OCI-LY7 (cell line): ENCODE results near the gene CALM3. TPM values are rescaled to one million over a fixed set of nuclear protein-coding genes. Genes with fewer than 3 reads are reported as not detected.
A peak's percentile ranks its signal among the peaks of the same experiment; 100 is the strongest.

Experiments
- BruUV-seq: library from RNA; stranded (reverse); fragments of 400-500 nt; replicated peaks from 2 replicates; lab custom pipeline; 2021; lab: Mats Ljungman, UMichigan
- CTCF ChIA-PET: fragments of 300-600 bp; sonication (Branson Sonifier 250); formaldehyde crosslinking; loops from one replicate; lab custom pipeline; 2022; ENCODE audit warnings: antibody characterized with exemption; ENCODE audit not compliant: unreplicated experiment; lab: Charles Lee
- POLR2A ChIA-PET: fragments of 300-600 bp; sonication (Branson Sonifier 250); formaldehyde crosslinking; loops from one replicate; lab custom pipeline; 2022; ENCODE audit warnings: antibody characterized with exemption; lab: Charles Lee
- DNase-seq: peaks from one replicate; pipeline ENCODE4 v3.0.0-alpha.2; 2015; ENCODE audit warnings: low spot score
- H2AFZ ChIP-seq: fragments of 200-600 bp; sonication (generic), shearing (Covaris generic); 2 replicates; pipeline ENCODE4 v1.6.1; 2014; ENCODE audit warnings: mild to moderate bottlenecking, antibody characterized with exemption, low read length, moderate library complexity
- H3K27ac ChIP-seq: fragments of 200-600 bp; sonication (generic); 2 replicates; pipeline ENCODE4 v1.5.1; 2014; ENCODE audit warnings: mixed run types, low read depth, mild to moderate bottlenecking, moderate library complexity, low read length, inconsistent platforms; ENCODE audit not compliant: poor library complexity, severe bottlenecking
- H3K36me3 ChIP-seq: fragments of 200-600 bp; sonication (generic); 2 replicates; pipeline ENCODE4 v1.6.1; 2014; ENCODE audit warnings: mild to moderate bottlenecking, antibody characterized with exemption, low read length, moderate library complexity, mixed read lengths; ENCODE audit not compliant: insufficient read depth
- H3K4me1 ChIP-seq: fragments of 200-600 bp; sonication (generic); 2 replicates; pipeline ENCODE4 v1.5.1; 2014; ENCODE audit warnings: mild to moderate bottlenecking, low read length; ENCODE audit not compliant: insufficient read depth, poor library complexity, severe bottlenecking
- H3K4me2 ChIP-seq: fragments of 200-600 bp; sonication (generic); 2 replicates; pipeline ENCODE4 v1.6.1; 2014; ENCODE audit warnings: mild to moderate bottlenecking, low read length
- H3K4me3 ChIP-seq: fragments of 200-600 bp; sonication (generic); 2 replicates; pipeline ENCODE4 v1.5.1; 2014; ENCODE audit warnings: mild to moderate bottlenecking, low read depth, low read length; ENCODE audit not compliant: poor library complexity, severe bottlenecking
- H3K79me2 ChIP-seq: fragments of 200-600 bp; sonication (generic); 2 replicates; pipeline ENCODE4 v1.6.1; 2016; ENCODE audit warnings: low read depth, mild to moderate bottlenecking, low read length, moderate library complexity, mixed read lengths; ENCODE audit not compliant: insufficient read depth
- H3K9me2 ChIP-seq: fragments of 200-600 bp; sonication (generic); 2 replicates; pipeline ENCODE4 v1.6.1; 2016; ENCODE audit warnings: mild to moderate bottlenecking, low read length, mixed read lengths; ENCODE audit not compliant: insufficient read depth
- H3K9me3 ChIP-seq: fragments of 200-600 bp; sonication (generic); 2 replicates; pipeline ENCODE4 v1.6.1; 2014; ENCODE audit warnings: mild to moderate bottlenecking, mixed run types, low read length, mixed read lengths
- H4K20me1 ChIP-seq: fragments of 200-600 bp; sonication (generic); 2 replicates; pipeline ENCODE4 v1.6.1; 2014; ENCODE audit warnings: mild to moderate bottlenecking, antibody characterized with exemption, low read length, moderate library complexity, mixed read lengths; ENCODE audit not compliant: insufficient read depth
- EZH2phosphoT487 ChIP-seq: fragments of 200-600 bp; sonication (generic); IDR thresholded peaks from 2 replicates; pipeline ENCODE4 v1.6.1; 2018; ENCODE audit warnings: low read depth, borderline replicate concordance, mild to moderate bottlenecking, mixed run types, antibody characterized with exemption, low read length, moderate library complexity, mixed read lengths
- intact Hi-C: fragments of 100-400 bp; cut with micrococcal nuclease; formaldehyde crosslinking; loops from one replicate; pipeline ENCODE4 v1.10.0; 2022; ENCODE audit not compliant: unreplicated experiment
- total RNA-seq, 2 experiments: library from RNA; depleted of rRNA in 1 of 2; stranded (reverse); fragments of >200 nt in 1 of 2; shearing (Covaris generic) in 1 of 2; gene quantifications; 2 replicates each; pipeline ENCODE4 v1.2.3, GENCODE V29; 2014 to 2022
- TF ChIP-seq, protein P1 (sequence below): fragments of 200-600 bp; sonication (generic); conservative IDR thresholded peaks from 2 replicates; pipeline ENCODE4 v1.5.1; 2014; ENCODE audit warnings: mild to moderate bottlenecking, antibody characterized with exemption, low read length, moderate library complexity, mixed read lengths

The CALM3 gene
- total RNA-seq, 2 experiments from 2014 or later = 175 to 198 TPM

DNA sequence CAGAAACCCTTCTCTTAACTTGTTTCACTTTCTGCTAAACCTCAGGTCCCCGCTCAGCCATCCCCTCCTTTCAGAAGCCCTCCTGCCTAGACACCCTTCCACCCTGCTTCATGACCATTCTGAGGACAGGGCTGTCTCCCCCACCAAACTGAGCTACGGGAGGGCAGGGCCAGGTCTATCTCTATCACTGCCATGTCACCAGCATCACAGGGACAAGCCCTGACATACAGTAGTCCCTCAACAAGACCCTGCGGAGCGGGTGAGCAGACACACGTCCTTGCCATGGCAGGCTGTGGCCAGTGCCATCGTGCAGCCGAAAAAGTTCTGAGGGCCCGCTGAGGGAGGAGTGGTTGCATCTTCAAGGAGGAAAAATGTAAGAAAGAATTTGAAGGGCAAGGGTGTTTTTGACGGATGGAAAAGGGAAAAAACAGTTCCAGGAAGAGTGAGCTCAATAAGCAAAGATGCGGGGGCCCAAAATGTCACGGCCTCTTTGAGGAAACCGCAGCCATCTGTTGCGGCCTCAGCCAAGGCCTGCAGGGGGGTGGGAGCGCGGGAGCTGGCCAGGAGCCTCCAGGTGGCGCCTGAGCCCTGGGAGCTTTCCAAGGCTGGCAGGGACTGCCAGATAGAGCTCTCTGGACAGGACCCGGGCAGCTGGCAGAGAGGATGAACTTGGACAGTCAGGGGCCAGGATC is 15.6 kb downstream of the CALM3 start:
- POLR2A ChIA-PET = interaction anchor here (0.7 kb wide), 1 partner anchor 99 kb away, joined by 5 read pairs; no protein-coding TSS in a partner anchor
- H3K4me2 ChIP-seq = peak overlapping the region; percentile 70
- H3K36me3 ChIP-seq = no peaks in the 10 kb centered on the region
- H4K20me1 ChIP-seq = no peaks in the 10 kb centered on the region
- peak overlapping the region; percentile 3 for H3K4me3 ChIP-seq
- H3K27ac ChIP-seq = peak overlapping the region; percentile 44
- H3K9me3 ChIP-seq = no peaks in the 10 kb centered on the region
- no TSS peak for BruUV-seq
- H3K4me1 ChIP-seq = peaks cover 70% of the 10 kb centered on the region
- TF ChIP-seq EZH2phosphoT487 = no peak
- TF ChIP-seq, protein P1, sequence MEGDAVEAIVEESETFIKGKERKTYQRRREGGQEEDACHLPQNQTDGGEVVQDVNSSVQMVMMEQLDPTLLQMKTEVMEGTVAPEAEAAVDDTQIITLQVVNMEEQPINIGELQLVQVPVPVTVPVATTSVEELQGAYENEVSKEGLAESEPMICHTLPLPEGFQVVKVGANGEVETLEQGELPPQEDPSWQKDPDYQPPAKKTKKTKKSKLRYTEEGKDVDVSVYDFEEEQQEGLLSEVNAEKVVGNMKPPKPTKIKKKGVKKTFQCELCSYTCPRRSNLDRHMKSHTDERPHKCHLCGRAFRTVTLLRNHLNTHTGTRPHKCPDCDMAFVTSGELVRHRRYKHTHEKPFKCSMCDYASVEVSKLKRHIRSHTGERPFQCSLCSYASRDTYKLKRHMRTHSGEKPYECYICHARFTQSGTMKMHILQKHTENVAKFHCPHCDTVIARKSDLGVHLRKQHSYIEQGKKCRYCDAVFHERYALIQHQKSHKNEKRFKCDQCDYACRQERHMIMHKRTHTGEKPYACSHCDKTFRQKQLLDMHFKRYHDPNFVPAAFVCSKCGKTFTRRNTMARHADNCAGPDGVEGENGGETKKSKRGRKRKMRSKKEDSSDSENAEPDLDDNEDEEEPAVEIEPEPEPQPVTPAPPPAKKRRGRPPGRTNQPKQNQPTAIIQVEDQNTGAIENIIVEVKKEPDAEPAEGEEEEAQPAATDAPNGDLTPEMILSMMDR = peak; percentile 79
- intact Hi-C loops = loop anchor here (1.0 kb wide), 1 partner anchor 103 kb away; no protein-coding TSS in a partner anchor
- DNase-seq = peak; percentile 65
- no peaks in the 10 kb centered on the region for H3K9me2 ChIP-seq
- peak overlapping the region; percentile 92 for H2AFZ ChIP-seq
- no peaks in the 10 kb centered on the region for H3K79me2 ChIP-seq
- CTCF ChIA-PET = interaction anchor here (0.7 to 1.5 kb wide), 2 partner anchors 11 to 45 kb away, joined by 4 to 8 read pairs; no protein-coding TSS in a partner anchor

DNA sequence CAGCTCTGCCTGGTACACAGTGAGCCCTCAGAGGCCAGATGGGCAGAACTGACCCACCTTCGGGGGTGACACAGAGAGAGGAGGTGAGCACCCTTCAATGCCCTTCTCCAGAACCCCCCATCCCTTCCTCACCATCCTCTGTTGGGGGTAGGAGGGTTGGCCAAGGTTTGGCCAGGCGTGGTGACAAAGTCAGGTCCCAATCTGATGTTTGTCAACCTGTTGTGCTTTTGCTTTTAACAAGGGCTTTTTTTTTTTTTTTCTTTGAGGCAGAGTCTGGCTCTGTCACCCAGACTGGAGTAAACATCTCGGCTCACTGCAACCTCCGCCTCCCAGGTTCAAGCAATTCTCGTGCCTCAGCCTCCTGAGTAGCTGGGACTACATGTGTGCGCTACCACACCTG is 16.5 kb downstream of the CALM3 start:
- Histone ChIP-seq H2AFZ (peak overlapping the region; percentile 92; the same call in 1 of the 2 replicates), H3K4me2 (peak overlapping the region; percentile 70), H3K79me2 (no peaks in the 10 kb centered on the region), H3K36me3 (no peaks in the 10 kb centered on the region), H3K9me3 (no peaks in the 10 kb centered on the region), H3K4me3 (no peak overlapping the region), H4K20me1 (no peaks in the 10 kb centered on the region), H3K27ac (peak overlapping the region; percentile 44), H3K9me2 (no peaks in the 10 kb centered on the region), H3K4me1 (peaks cover 61% of the 10 kb centered on the region)
- POLR2A ChIA-PET = interaction anchor here (0.7 kb wide), 2 partner anchors 44 to 74 kb away, joined by 3 read pairs; no protein-coding TSS in a partner anchor
- intact Hi-C loops = no loop called here
- CTCF ChIA-PET = interaction anchor here (0.6 to 1.5 kb wide), 2 partner anchors 44 to 731 kb away, joined by 3 to 8 read pairs; no protein-coding TSS in a partner anchor
- DNase-seq = no peak
- TF ChIP-seq, protein P1 = no peak
- TF ChIP-seq EZH2phosphoT487 = no peak
- no TSS peak for BruUV-seq
